ENCODE data around the gene ERBB4. TPM values are rescaled to one million over a fixed set of nuclear protein-coding genes. Genes with fewer than 3 reads are reported as not detected.

The ERBB4 gene
- total RNA-seq, 1 experiment from 2014 or later: 0.04 TPM

GRCh38 chr2:212328712-212329496, 209.7 kb downstream of the ERBB4 start:
- H3K18ac ChIP-seq (ENCODE audit: insufficient read length, low read depth, low read length): no peak overlapping the region
- H2AFZ ChIP-seq (ENCODE audit: low read length): no peak overlapping the region
- no peak overlapping the region for H3K14ac ChIP-seq (ENCODE audit: insufficient read depth, low read length)
- TF ChIP-seq, protein P1, sequence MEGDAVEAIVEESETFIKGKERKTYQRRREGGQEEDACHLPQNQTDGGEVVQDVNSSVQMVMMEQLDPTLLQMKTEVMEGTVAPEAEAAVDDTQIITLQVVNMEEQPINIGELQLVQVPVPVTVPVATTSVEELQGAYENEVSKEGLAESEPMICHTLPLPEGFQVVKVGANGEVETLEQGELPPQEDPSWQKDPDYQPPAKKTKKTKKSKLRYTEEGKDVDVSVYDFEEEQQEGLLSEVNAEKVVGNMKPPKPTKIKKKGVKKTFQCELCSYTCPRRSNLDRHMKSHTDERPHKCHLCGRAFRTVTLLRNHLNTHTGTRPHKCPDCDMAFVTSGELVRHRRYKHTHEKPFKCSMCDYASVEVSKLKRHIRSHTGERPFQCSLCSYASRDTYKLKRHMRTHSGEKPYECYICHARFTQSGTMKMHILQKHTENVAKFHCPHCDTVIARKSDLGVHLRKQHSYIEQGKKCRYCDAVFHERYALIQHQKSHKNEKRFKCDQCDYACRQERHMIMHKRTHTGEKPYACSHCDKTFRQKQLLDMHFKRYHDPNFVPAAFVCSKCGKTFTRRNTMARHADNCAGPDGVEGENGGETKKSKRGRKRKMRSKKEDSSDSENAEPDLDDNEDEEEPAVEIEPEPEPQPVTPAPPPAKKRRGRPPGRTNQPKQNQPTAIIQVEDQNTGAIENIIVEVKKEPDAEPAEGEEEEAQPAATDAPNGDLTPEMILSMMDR (conservative IDR thresholded peaks at IDR 0.05): no peak
- H2BK20ac ChIP-seq (ENCODE audit: low read depth, low read length, poor library complexity, severe bottlenecking): no peak overlapping the region
- no peak overlapping the region for H2AK5ac ChIP-seq (ENCODE audit: insufficient read length, low read length)
- H3K36me3 Mint-ChIP-seq (ENCODE audit: insufficient read depth in 1 of 3, low read depth in 3 of 3): no peaks in the 10 kb centered on the region
- H3K79me1 ChIP-seq (ENCODE audit: insufficient read depth, low read depth, low read length, poor library complexity, severe bottlenecking): no peaks in the 10 kb centered on the region
- no peaks in the 10 kb centered on the region for H3K9me3 ChIP-seq (ENCODE audit: control insufficient read depth, low read depth, low read length)
- no peaks in the 10 kb centered on the region for H4K20me1 ChIP-seq (ENCODE audit: control insufficient read depth, insufficient read depth, insufficient read length)
- no peak overlapping the region for H4K8ac ChIP-seq (replicated peaks; ENCODE audit: insufficient read length, low read depth, low read length)
- no peaks in the 10 kb centered on the region for H3K23me2 ChIP-seq (ENCODE audit: insufficient read length, low read depth, low read length, poor library complexity, severe bottlenecking)
- H4K91ac ChIP-seq (ENCODE audit: insufficient read length, low read depth, low read length): no peak overlapping the region
- no peak overlapping the region for H2BK12ac ChIP-seq (ENCODE audit: insufficient read length, low read depth, low read length)
- H3K56ac ChIP-seq (ENCODE audit: insufficient read length, low read depth, low read length): no peak overlapping the region
- H3K9ac ChIP-seq (ENCODE audit: extremely low read depth, insufficient read length, low read length): no peak overlapping the region
- no peaks in the 10 kb centered on the region for H3K27me3 Mint-ChIP-seq (ENCODE audit: low read depth)
- H3K23ac ChIP-seq (ENCODE audit: insufficient read length, low read depth, low read length): no peak overlapping the region
- H3K27ac ChIP-seq (ENCODE audit: insufficient read length, low read depth, low read length): no peak overlapping the region
- H3T11ph ChIP-seq (ENCODE audit: low read length): no peak overlapping the region
- H3K4me1 Mint-ChIP-seq: peaks cover 4 to 5% of the 10 kb centered on the region in 2 experiments; a peak in 2 of 4 replicates
- H3K79me2 ChIP-seq (ENCODE audit: insufficient read depth, low read length): no peaks in the 10 kb centered on the region
- no peaks in the 10 kb centered on the region for H3K9me3 Mint-ChIP-seq
- no peak for DNase-seq
- no peak overlapping the region for H4K5ac ChIP-seq (ENCODE audit: insufficient read length, low read depth, low read length)
- no peak overlapping the region for H3K4ac ChIP-seq (ENCODE audit: low read depth, low read length)
- H3K27me3 ChIP-seq (ENCODE audit: insufficient read depth, low read length): no peaks in the 10 kb centered on the region
- H2BK5ac ChIP-seq (ENCODE audit: insufficient read length, low read length): no peak overlapping the region
- H3K4me3 Mint-ChIP-seq: no peak overlapping the region
- H2BK15ac ChIP-seq (ENCODE audit: low read depth, low read length): no peak overlapping the region
- H3K27ac Mint-ChIP-seq: no peak overlapping the region
- H2BK120ac ChIP-seq (ENCODE audit: low read depth, low read length, poor library complexity, severe bottlenecking): no peak overlapping the region
- no peaks in the 10 kb centered on the region for H3K4me1 ChIP-seq (ENCODE audit: insufficient read depth, low read length)
- no peak overlapping the region for H3K4me2 ChIP-seq (ENCODE audit: insufficient read depth, insufficient read length, low read length)

All from H9 (cell line).